GM19239 (cell line): ENCODE results near the gene CCNDBP1.
"Not testable (repeated sequence)": the region's sequence is repeated elsewhere in the genome, so short reads cannot be mapped to it uniquely, and the experiment has no call there.

Experiments used
- DNase-seq: peaks from one replicate; pipeline ENCODE4 v3.0.0; 2011; ENCODE audit warnings: low spot score; ENCODE audit not compliant: insufficient read length
- FAIRE-seq: peaks from 2 replicates; lab custom pipeline; 2011; peaks lifted over from hg19 to GRCh38; lab: Jason Lieb, UNC

CCNDBP1 gene

GRCh38 chr15:43213466-43213865 lies 28.3 kb downstream of the CCNDBP1 start:
- FAIRE-seq (no peak), DNase-seq (no peak)

GRCh38 chr15:43214169-43214568 lies 29.0 kb downstream of the CCNDBP1 start:
- FAIRE-seq (no peak), DNase-seq (no peak)

GRCh38 chr15:43214592-43215295 lies 29.5 kb downstream of the CCNDBP1 start:
- DNase-seq (no peak), FAIRE-seq (no peak)

GRCh38 chr15:43215961-43216360 lies 30.8 kb downstream of the CCNDBP1 start:
- FAIRE-seq (no peak), DNase-seq (no peak)

GRCh38 chr15:43218908-43219706 lies 33.9 kb downstream of the CCNDBP1 start:
- FAIRE-seq (no peak), DNase-seq (no peak)

GRCh38 chr15:43219929-43220928 lies 35.0 kb downstream of the CCNDBP1 start:
- DNase-seq (no peak), FAIRE-seq (no peak)

- DNase-seq (no peak), FAIRE-seq (no peak)
These were observed 35.8 kb downstream of the CCNDBP1 start, which contains the start of gene EPB42 for GRCh38 chr15:43220991-43221403. Gene EPB42, minus strand, starts transcription at chr15:43221018. Its CDS starts 193 bp downstream, at chr15:43220825.

GRCh38 chr15:43221422-43221821 lies 36.2 kb downstream of the CCNDBP1 start:
- no peak for DNase-seq
- no peak for FAIRE-seq

- FAIRE-seq (peak; percentile 82), DNase-seq (peak; percentile 79)
These were observed 40.2 kb downstream of the CCNDBP1 start for GRCh38 chr15:43225201-43225949.

- DNase-seq = not testable (repeated sequence)
These were observed 40.7 kb downstream of the CCNDBP1 start for GRCh38 chr15:43225950-43226255.

GRCh38 chr15:43226436-43227305 lies 41.5 kb downstream of the CCNDBP1 start:
- no peak for DNase-seq
- no peak for FAIRE-seq

More at GRCh38 chr15:43225950-43226255, 40.7 kb downstream of the CCNDBP1 start:
- FAIRE-seq = not testable (repeated sequence)

- DNase-seq (no peak), FAIRE-seq (no peak)
These were observed 44.8 kb downstream of the CCNDBP1 start for GRCh38 chr15:43229977-43230376.

- FAIRE-seq (no peak), DNase-seq (no peak)
These were observed 45.5 kb downstream of the CCNDBP1 start for GRCh38 chr15:43230640-43231115.

GRCh38 chr15:43232289-43232874 lies 47.2 kb downstream of the CCNDBP1 start:
- FAIRE-seq (no peak), DNase-seq (no peak)

GRCh38 chr15:43235536-43235935 lies 50.3 kb downstream of the CCNDBP1 start:
- DNase-seq (no peak), FAIRE-seq (no peak)

- DNase-seq (no peak), FAIRE-seq (no peak)
These were observed 52.8 kb downstream of the CCNDBP1 start for GRCh38 chr15:43237842-43238470.

GRCh38 chr15:43238671-43239131 lies 53.5 kb downstream of the CCNDBP1 start:
- DNase-seq (no peak), FAIRE-seq (no peak)
